GM21360 (cell line): Measurements from ENCODE around the gene RAB30.

ENCODE experiments used
- ATAC-seq: cut with Tn5 transposase; IDR thresholded peaks from one replicate; pipeline ENCODE4 v1.9.1; 2021; ENCODE audit warnings: mild to moderate bottlenecking, moderate library complexity; ENCODE audit not compliant: unreplicated experiment

RAB30 gene

DNA sequence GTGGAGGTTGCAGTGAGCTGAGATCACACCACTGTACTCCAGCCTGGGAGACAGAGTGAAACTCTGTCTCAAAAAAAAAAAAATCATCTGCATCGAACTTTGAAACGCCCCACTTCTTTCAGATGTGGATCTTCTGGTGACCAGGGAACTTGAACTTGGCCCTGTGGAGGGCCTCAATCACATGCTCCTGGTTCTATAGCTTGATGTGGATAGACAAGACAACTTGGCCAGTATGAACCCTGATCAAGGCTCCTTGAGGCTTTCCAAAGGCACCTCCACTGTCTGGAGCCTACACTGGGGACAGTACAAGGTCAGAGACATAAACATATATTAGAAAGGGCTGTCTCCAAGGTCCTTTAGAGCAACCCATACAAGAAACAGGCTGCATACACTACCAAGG is 30.6 kb downstream of the RAB30 start:
- ATAC-seq = no peak

- ATAC-seq = no peak
Observed at GRCh38 chr11:83039566-83039965, 32.1 kb downstream of the RAB30 start.

- no peak for ATAC-seq
Observed at GRCh38 chr11:83037877-83038276, 33.8 kb downstream of the RAB30 start.

- ATAC-seq = no peak
Observed at GRCh38 chr11:83036701-83037100, 35.0 kb downstream of the RAB30 start.

GRCh38 chr11:83035070-83035854 is 36.4 kb downstream of the RAB30 start:
- ATAC-seq = peak; percentile 47

DNA sequence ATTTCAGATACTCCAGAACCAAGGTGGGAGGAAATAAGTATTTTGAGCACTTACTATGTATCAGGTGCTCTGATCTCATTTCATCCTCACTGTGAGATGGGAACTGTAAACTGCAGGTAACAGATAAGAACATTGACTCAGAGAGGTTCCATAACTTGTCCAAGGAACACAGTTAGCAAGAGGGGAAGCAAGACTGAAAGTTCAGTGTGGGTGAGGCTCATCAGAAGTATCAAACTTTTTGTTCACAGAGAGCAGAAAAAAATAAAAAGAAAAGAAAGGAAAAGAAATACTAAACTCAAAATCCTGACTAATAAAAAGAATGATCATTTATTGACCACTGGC is 37.1 kb downstream of the RAB30 start:
- peak; percentile 45 for ATAC-seq

GRCh38 chr11:83033972-83034672 is 37.6 kb downstream of the RAB30 start:
- peak; percentile 27 for ATAC-seq

DNA sequence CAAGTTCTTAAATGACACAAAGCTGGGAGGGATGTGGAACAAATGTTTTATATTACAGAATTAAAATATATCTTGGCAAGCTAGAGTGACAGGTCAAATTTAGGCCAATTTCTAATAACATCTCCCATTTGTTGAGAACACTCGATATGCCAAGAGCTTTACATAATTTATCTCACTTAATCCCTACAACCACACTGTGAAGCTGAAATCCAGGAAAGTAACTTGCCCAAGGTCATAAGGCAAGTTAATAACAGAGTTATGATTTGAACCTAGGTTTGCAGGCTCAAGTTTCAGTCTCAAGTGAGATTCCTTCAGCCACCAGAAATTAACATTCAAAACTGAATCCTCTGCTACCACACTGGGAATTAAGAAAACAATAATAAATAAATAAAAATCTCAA is 38.3 kb downstream of the RAB30 start:
- no peak for ATAC-seq

DNA sequence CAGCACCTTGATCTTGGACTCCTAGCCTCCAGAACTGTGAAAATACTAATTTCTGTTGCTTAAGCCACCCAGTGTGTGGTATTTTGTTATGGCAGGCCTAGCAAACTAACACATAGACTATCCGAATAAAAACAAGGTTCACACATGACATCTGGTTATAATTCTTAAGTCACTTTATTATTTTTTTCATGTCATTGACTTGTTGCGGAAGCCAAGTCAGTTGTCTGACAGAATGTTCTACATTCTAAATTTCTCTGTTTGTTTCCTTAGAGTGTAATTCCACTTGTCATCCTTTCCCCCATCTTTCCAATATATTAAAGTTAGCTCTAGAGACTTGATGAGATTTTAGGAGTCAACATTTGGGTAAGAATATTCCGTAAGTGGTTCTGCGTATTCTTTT is 40.6 kb downstream of the RAB30 start:
- ATAC-seq = no peak

DNA sequence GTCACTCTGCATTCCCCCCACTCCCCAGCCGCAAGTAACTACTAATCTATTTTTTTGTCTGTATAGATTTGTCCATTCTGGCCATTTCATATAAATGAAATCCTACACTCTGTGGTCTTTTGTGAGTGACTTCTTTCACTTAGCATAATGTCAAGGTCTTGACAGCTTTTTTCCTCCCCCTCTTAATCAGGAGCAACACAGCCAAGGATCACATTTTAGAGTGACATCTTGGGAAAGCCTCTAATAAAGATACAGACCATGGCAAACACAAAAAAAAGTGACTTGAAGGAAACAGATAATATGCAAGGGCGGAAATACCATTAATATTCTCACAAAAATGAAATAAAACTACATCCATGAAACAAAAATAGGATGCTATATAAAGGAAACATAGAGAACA is 43.9 kb downstream of the RAB30 start:
- no peak for ATAC-seq

DNA sequence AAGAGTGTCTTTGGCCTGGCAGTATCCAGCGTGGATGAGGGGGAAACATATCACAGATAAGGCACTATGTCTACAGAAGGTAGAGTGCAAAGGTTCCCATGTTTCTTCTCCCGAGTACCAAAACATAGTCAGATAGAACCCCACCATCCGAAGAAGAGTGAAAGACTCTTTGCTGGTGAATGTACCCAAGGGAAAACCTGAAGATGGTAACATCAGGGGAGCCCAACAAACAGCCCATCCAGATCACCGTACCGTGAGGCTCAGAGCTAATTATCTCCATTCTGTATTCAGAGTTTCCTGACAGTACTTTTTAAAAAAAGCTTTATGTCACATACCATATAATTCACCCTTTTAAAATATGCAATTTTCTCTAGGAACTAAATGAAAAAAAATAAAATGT is 44.4 kb downstream of the RAB30 start:
- ATAC-seq = no peak

GRCh38 chr11:83026229-83026628 is 45.5 kb downstream of the RAB30 start:
- no peak for ATAC-seq

DNA sequence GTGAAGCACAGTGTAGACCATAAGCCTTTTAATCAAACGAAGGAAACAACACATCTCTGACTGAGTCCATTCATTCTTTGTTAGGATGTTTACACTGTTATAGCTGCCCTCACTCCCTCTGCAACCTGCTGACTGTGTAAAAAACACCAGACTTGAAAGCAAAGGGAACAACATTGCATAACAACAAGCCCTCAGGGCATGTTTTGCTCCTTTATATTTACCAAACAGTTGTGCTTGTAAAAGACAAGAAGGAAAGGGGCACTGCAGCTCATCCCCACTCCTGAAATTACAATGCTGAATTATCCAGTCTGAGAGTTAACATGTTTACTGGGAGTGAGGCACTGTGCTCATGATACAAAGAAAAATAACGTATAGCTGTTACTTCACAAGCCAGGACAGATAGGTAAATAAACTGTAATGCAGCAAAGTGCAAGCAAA is 46.4 kb downstream of the RAB30 start:
- ATAC-seq = no peak

DNA sequence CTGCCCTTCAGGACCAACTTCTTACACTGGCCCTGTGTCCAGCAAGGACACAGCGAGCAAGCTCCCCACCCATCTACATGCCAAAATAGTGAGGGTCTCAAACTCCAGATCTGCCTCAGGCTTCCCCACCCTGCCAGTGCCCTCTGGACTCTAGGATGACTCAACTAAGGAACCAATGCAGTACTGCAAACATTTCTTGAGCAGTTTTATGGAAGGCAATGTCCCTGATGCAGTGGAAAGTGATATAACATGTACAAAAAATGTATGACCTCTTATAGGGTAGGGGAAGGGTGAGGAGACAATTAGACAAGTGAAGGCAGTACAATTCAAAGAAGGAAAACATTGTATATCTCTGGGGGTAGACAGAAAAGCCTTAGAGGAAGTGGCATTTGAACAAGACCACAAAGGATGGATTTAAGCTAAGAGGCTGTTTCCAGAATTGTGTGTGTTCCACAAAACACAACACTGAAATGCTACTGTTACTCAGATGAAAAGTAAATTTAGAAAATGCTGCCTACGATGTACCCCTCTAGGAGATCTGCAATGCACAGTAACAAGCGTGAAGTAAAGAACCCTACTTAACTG is 47.3 kb downstream of the RAB30 start:
- ATAC-seq = no peak

DNA sequence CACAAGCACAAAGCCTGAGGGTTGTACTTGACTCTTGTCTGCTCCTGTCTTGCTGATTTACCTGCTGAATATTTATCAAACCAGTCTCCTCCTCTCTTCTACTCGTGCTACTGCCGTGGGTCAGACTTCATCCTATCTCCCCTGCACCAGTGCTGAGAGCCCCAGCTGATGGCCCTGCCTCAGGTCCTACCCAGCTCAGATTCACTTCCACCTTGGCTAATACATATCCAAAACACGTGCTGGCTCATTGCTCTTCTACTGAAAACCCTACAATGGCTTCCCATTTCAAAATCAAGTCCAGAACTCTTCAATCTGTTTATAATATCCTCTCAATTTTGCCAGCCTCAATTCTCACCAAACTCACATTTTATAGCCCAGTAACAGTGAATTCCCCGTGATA is 48.3 kb downstream of the RAB30 start:
- peak; percentile 45 for ATAC-seq

GRCh38 chr11:83021780-83022125 is 49.9 kb downstream of the RAB30 start:
- ATAC-seq = no peak

DNA sequence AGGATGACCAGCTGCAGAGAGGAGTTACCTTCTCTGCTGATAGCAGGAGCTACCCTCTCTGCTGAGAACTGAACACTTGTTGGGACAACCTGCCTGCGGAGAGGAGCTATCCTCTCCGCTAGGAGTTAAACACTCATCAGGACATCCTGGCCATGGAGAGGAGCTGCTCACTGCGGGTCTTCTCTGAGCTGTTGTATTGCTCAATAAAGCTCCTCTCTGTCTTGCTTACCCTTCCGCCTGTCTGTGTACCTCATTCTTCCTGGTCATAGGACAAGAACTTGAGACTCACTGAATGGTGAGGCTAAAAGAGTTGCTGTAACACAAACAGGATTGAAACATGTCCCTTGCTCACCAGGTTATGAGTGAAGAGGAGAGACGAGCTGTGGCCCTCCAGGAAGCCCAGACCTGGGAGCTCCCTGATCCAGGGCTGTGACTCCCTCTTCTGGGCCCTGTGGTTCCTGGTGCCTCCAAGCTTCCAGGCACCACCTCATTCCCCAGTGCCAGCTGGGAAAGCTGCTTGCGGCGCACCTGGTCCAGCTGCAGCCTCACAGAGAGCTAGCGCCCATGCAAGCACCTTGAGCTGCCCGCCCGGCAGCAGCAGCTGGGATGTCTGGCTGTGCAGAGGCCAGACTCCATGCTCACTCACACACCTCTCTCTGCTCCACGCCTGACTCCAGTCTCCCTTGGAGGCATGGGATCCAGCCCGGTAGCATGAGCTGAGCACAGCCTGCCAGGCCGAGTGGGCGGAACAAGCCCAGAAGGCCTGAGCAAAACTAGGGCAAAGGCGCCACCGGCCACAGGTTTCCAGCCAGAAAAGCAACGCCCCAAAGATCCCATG is 50.5 kb downstream of the RAB30 start:
- no peak for ATAC-seq

DNA sequence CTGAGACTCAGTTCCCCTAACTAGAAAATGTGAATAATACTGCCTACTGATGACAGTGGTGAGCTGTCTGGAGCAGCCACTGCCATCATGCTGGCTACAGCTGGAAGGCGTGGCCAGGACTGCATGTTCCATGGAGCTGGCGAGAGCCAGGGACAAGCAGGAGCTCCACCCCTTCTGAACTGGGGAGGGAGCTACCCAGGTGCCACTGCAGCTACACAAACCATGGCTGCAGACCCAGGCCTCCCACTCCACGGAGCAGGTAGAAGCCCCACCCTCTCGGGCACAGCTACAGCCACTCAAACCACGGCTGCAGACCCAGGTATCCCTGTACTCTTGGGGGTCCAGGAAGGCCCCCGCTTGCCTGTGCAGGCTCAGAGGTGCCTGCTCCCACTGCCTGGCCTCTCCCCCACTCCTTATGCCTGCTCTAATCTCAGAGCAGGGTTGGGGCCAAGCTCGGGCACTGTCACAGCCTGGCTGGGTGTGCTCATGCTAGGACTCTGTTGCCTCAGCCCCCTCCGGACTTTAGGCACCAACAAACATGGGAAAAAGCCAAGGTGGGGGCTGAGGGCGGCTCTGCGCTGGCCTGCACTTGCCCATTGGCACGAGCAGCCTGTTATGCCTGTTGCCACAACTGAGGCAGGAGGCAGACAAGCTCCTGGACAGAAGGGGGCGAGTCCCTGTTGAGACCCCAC is 51.7 kb downstream of the RAB30 start:
- no peak for ATAC-seq

DNA sequence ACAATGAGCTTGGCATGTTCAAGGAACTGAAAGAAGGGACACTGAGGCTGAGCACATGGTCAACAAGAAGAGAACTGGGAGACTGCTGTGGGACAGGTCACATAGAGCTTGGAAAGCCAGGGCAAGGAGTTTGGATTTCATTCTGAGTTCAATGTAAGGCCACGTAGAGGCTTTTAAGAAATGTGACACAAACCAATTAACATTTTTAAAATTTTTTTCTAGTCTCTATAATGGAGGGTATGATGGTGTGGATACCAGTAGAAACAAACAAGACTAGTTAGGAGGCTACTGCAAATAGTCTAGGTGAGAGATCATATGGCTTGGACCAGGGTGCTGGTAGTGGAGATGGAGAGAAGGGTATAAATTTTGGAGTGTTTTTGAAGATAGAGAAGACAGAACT is 56.7 kb downstream of the RAB30 start:
- ATAC-seq = no peak

DNA sequence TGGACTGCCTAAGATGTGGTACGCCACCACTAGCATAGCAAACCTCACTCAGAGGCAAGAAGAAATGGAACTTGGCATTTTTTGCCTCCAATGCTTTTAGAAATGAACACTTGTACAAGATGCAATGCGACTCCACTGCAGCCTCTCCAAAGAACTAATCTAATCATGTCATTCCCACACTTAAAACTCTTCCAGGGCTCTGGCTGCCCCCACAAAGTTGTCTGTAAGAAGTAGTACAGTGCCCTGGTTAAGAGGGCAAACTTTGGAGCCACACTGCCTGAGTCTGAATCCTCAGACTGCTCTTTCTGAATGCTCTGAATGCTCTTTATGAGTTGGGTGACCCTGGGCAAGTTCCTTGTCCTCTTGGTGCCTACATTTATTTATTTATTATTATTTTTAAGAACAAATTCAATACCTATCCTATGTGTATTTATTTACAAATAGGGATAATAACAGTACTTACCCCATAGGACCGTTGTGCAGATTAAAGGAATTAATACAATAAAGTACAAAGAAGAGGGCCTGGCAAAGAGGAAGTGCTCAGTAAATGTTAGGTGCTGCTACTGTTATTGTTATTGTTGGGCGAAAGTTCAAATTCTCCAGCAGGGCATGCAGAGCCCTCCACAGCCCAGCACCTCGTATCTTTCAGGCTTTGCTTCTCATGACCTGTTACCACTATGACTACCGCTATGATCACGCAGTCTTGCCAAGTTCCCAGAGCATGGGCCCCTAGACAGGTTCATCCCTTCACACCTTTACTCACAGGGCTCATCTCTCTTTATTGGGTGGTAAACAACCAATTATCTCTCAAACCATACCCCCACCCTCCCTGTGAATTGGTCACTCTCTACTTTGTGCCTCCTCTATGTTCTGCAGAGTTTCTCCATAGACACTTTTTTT is 59.3 kb downstream of the RAB30 start:
- ATAC-seq = no peak
